ENCODE measurements around the gene TGFB3.

Gene TGFB3

GRCh38 chr14:75990297-75990696, 8.5 kb upstream of the TGFB3 start:
- no peak overlapping the region for H3K4me3 ChIP-seq (ENCODE audit: low read depth, low read length)
- no peak for DNase-seq (ENCODE audit: low read depth, low spot score)
- TF ChIP-seq CTCF (IDR thresholded peaks at IDR 0.05; ENCODE audit: low read depth, low read length): no peak
- in situ Hi-C loops (cut with HindIII; ENCODE audit: low sequenced_read_pairs): no loop called here

- in situ Hi-C loops (cut with HindIII; ENCODE audit: low sequenced_read_pairs): no loop called here
- DNase-seq (ENCODE audit: low read depth, low spot score): peak; percentile 47
- no peak overlapping the region for H3K4me3 ChIP-seq (ENCODE audit: low read depth, low read length)
- no peak for TF ChIP-seq CTCF (IDR thresholded peaks at IDR 0.05; ENCODE audit: low read depth, low read length)
These were observed 7.3 kb upstream of the TGFB3 start for GRCh38 chr14:75989134-75989533.

- no peak for DNase-seq (ENCODE audit: low read depth, low spot score)
- TF ChIP-seq CTCF (IDR thresholded peaks at IDR 0.05; ENCODE audit: low read depth, low read length): no peak
- in situ Hi-C loops (cut with HindIII; ENCODE audit: low sequenced_read_pairs): no loop called here
- no peak overlapping the region for H3K4me3 ChIP-seq (ENCODE audit: low read depth, low read length)
These were observed 5.6 kb upstream of the TGFB3 start for GRCh38 chr14:75987201-75987970.

- in situ Hi-C loops (cut with HindIII; ENCODE audit: low sequenced_read_pairs): no loop called here
- TF ChIP-seq CTCF (IDR thresholded peaks at IDR 0.05; ENCODE audit: low read depth, low read length): no peak
- DNase-seq (ENCODE audit: low read depth, low spot score): no peak
- H3K4me3 ChIP-seq (ENCODE audit: low read depth, low read length): peak overlapping the region; percentile 83
These were observed 4.6 kb upstream of the TGFB3 start for GRCh38 chr14:75986439-75986765.

GRCh38 chr14:75985618-75986438, 4.0 kb upstream of the TGFB3 start, which contains the start of gene IFT43:
TSS of gene IFT43 (plus strand) at chr14:75985763. CDS start at chr14:75985787, 24 bp downstream.
- peak within 1 kb of the TSS; percentile 83 for H3K4me3 ChIP-seq (ENCODE audit: low read depth, low read length)
- peak; percentile 78 for DNase-seq (ENCODE audit: low read depth, low spot score)

GRCh38 chr14:75984674-75985073, 2.9 kb upstream of the TGFB3 start:
- in situ Hi-C loops (cut with HindIII; ENCODE audit: low sequenced_read_pairs): no loop called here
- no peak for DNase-seq (ENCODE audit: low read depth, low spot score)
- no peak overlapping the region for H3K4me3 ChIP-seq (ENCODE audit: low read depth, low read length)
- no peak for TF ChIP-seq CTCF (IDR thresholded peaks at IDR 0.05; ENCODE audit: low read depth, low read length)

More at GRCh38 chr14:75985618-75986438, 4.0 kb upstream of the TGFB3 start, which contains the start of gene IFT43:
- in situ Hi-C loops (cut with HindIII; ENCODE audit: low sequenced_read_pairs): no loop called here
- no peak for TF ChIP-seq CTCF (IDR thresholded peaks at IDR 0.05; ENCODE audit: low read depth, low read length)

Data from astrocyte of the spinal cord (primary cell).